Naive thymus-derived CD4-positive, alpha-beta T cell (primary cell): ENCODE results near the gene PYURF. TPM values are rescaled to one million over a fixed set of nuclear protein-coding genes. Genes with fewer than 3 reads are reported as not detected.

Source experiments
- ATAC-seq: fragments of 150-1000 bp; cut with Tn5 transposase; 2 replicates; pipeline ENCODE4 v1.10.0; 2021; ENCODE audit warnings: mild to moderate bottlenecking, moderate library complexity
- CTCF ChIA-PET: fragments of 350-600 bp; sonication (Branson Sonifier 250); formaldehyde crosslinking; loops from one replicate; lab custom pipeline; 2021; ENCODE audit warnings: antibody characterized with exemption; lab: Charles Lee
- POLR2A ChIA-PET: fragments of 350-600 bp; sonication (Branson Sonifier 250); formaldehyde crosslinking; loops from one replicate; lab custom pipeline; 2021; ENCODE audit warnings: antibody characterized with exemption, inconsistent platforms; lab: Charles Lee
- DNase-seq, 9 donors: peaks; one replicate each; pipeline versions ENCODE4 v3.0.0 to v3.0.0-alpha.2; 2020 to 2022; ENCODE audit warnings: mixed read lengths in 1 of 9
- H3K27ac ChIP-seq: one replicate; pipeline ENCODE4 v1.7.0; 2013; ENCODE audit warnings: mild to moderate bottlenecking, low read depth, low read length, moderate library complexity
- H3K27me3 ChIP-seq, 2 donors: one replicate each; pipeline ENCODE4 v1.7.0; 2013; ENCODE audit warnings: low read length in 2 of 2, mild to moderate bottlenecking in 2 of 2, moderate library complexity in 2 of 2; ENCODE audit not compliant: control insufficient read depth in 2 of 2, insufficient read depth in 2 of 2
- H3K36me3 ChIP-seq, 3 experiments: 1 replicate in 2 of 3; 2 replicates in 1 of 3; pipeline ENCODE4 v1.7.0; 2013; ENCODE audit warnings: low read length in 3 of 3, mild to moderate bottlenecking in 3 of 3, moderate library complexity in 1 of 3; ENCODE audit not compliant: insufficient read depth in 3 of 3, control insufficient read depth in 2 of 3
- H3K4me1 ChIP-seq, 2 donors: one replicate each; pipeline ENCODE4 v1.7.0; 2013; ENCODE audit warnings: low read length in 2 of 2, mild to moderate bottlenecking in 2 of 2, moderate library complexity in 1 of 2; ENCODE audit not compliant: control insufficient read depth in 2 of 2, insufficient read depth in 2 of 2
- H3K4me3 ChIP-seq: 2 replicates; pipeline ENCODE4 v1.7.0; 2013; ENCODE audit warnings: mild to moderate bottlenecking, low read length
- H3K9me3 ChIP-seq, 3 experiments: 1 replicate in 2 of 3; 2 replicates in 1 of 3; pipeline ENCODE4 v1.7.0; 2013; ENCODE audit warnings: low read length in 3 of 3; ENCODE audit not compliant: control insufficient read depth in 2 of 3
- H3K27ac Mint-ChIP-seq, 9 donors: one replicate each; pipeline ENCODE4 v1.8.0; 2020 to 2022; ENCODE audit warnings: mixed read lengths in 9 of 9, mild to moderate bottlenecking in 8 of 9, moderate library complexity in 5 of 9, inconsistent platforms in 2 of 9
- H3K27me3 Mint-ChIP-seq, 5 donors: one replicate each; pipeline ENCODE4 v1.8.0; 2021 to 2022; ENCODE audit warnings: mixed read lengths in 5 of 5, mild to moderate bottlenecking in 1 of 5
- H3K36me3 Mint-ChIP-seq, 5 donors: one replicate each; pipeline ENCODE4 v1.8.0; 2020 to 2022; ENCODE audit warnings: mixed read lengths in 5 of 5, mild to moderate bottlenecking in 3 of 5, inconsistent platforms in 1 of 5
- H3K4me1 Mint-ChIP-seq, 7 donors: one replicate each; pipeline ENCODE4 v1.8.0; 2020 to 2022; ENCODE audit warnings: mixed read lengths in 7 of 7, mild to moderate bottlenecking in 3 of 7, inconsistent platforms in 1 of 7
- H3K4me3 Mint-ChIP-seq, 10 donors: one replicate each; pipeline ENCODE4 v1.8.0; 2020 to 2022; ENCODE audit warnings: mild to moderate bottlenecking in 10 of 10, mixed read lengths in 10 of 10, moderate library complexity in 6 of 10, inconsistent platforms in 2 of 10
- H3K9me3 Mint-ChIP-seq, 11 donors: one replicate each; pipeline ENCODE4 v1.8.0; 2020 to 2022; ENCODE audit warnings: mixed read lengths in 11 of 11, mild to moderate bottlenecking in 4 of 11, inconsistent platforms in 1 of 11, moderate library complexity in 1 of 11
- intact Hi-C, 2 donors: fragments of 100-400 bp; cut with micrococcal nuclease; formaldehyde crosslinking; loops; one replicate each; pipeline ENCODE4 v1.15.1; 2023
- polyA plus RNA-seq, 2 donors: library from polyadenylated mRNA; unstranded; fragments of 300-500 nt; fragmentation: Illumina TruSeq; gene quantifications; one replicate each; pipeline ENCODE4 v1.2.3, GENCODE V29; 2021
- total RNA-seq, 6 experiments: library from RNA in 5 of 6; stranded (reverse) in 5 of 6; gene quantifications; 1 replicate in 5 of 6; 2 replicates in 1 of 6; pipeline ENCODE4 v1.2.3 and lab custom pipeline; 2021 to 2026

Gene PYURF
- total and polyA plus RNA-seq, 7 experiments from 2014 or later: 33.0 to 270 (median 50.7) TPM

GRCh38 chr4:88526221-88526815 is 2.7 kb upstream of the PYURF start:
- Histone ChIP-seq H3K36me3 (peaks cover 0 to 7% (median 0%) of the 10 kb centered on the region in 3 experiments), H3K27me3 (no peaks in the 10 kb centered on the region), H3K4me3 (no peak overlapping the region), H3K9me3 (no peaks in the 10 kb centered on the region), H3K27ac (no peak overlapping the region), H3K4me1 (peaks cover 10 to 19% of the 10 kb centered on the region in 2 donors)
- ChIA-PET CTCF (interaction anchor here (0.5 to 2.6 kb wide), 9 partner anchors 9 to 497 kb away, joined by 3 to 15 read pairs (median 4); no protein-coding TSS in a partner anchor), POLR2A (interaction anchor here (0.7 kb wide), 1 partner anchor 67 kb away, joined by 3 read pairs; no protein-coding TSS in a partner anchor)
- ATAC-seq (no peak), DNase-seq (peak in 6 of 9 donors; percentile 18 to 57 (median 48))
- H3K4me1 Mint-ChIP-seq: peaks cover 0 to 50% (median 45%) of the 10 kb centered on the region in 7 donors
- H3K27me3 Mint-ChIP-seq: no peaks in the 10 kb centered on the region
- H3K27ac Mint-ChIP-seq: peak overlapping the region in 8 of 9 donors; percentile 4 to 96 (median 66)
- H3K4me3 Mint-ChIP-seq: peak overlapping the region in 7 of 10 donors; percentile 0 to 56 (median 10)
- H3K9me3 Mint-ChIP-seq: no peaks in the 10 kb centered on the region
- intact Hi-C loops: loop anchor here (1.0 to 10.0 kb wide), 12 partner anchors 13 to 1302 kb away; partner anchors contain the start of genes GPRIN3 (in 1 of the 2), KLHL8 (in 1 of the 2) and TIGD2 (in 1 of the 2)
- H3K36me3 Mint-ChIP-seq: peaks cover 0 to 3% (median 0%) of the 10 kb centered on the region in 5 donors

- Histone ChIP-seq H3K27me3 (no peaks in the 10 kb centered on the region), H3K27ac (peak overlapping the region; percentile 79), H3K4me1 (peaks cover 10 to 19% of the 10 kb centered on the region in 2 donors), H3K9me3 (no peaks in the 10 kb centered on the region), H3K36me3 (peaks cover 0 to 7% (median 0%) of the 10 kb centered on the region in 3 experiments), H3K4me3 (peak overlapping the region; percentile 75)
- CTCF ChIA-PET: interaction anchor here (0.5 to 1.8 kb wide), 9 partner anchors 9 to 500 kb away, joined by 3 to 9 read pairs (median 3); no protein-coding TSS in a partner anchor
- Mint-ChIP-seq H3K9me3 (no peaks in the 10 kb centered on the region), H3K27me3 (no peaks in the 10 kb centered on the region), H3K36me3 (peaks cover 0 to 7% (median 0%) of the 10 kb centered on the region in 5 donors), H3K27ac (peak overlapping the region; percentile 76 to 96 (median 90)), H3K4me3 (peak overlapping the region; percentile 87 to 98 (median 92)), H3K4me1 (peaks cover 0 to 56% (median 48%) of the 10 kb centered on the region in 7 donors)
- POLR2A ChIA-PET: interaction anchor here (0.5 to 1.4 kb wide), 4 partner anchors 12 to 143 kb away, joined by 3 to 6 read pairs (median 3); partner anchors contain the start of gene HERC5
- intact Hi-C loops: loop anchor here (5.0 to 10.0 kb wide), 4 partner anchors 421 to 1299 kb away; partner anchors contain the start of genes GPRIN3 (in 1 of the 2), KLHL8 (in 1 of the 2) and PKD2 (in 1 of the 2)
- DNase-seq (no peak), ATAC-seq (no peak)
These were observed 595 bp upstream of the PYURF start for GRCh38 chr4:88524171-88524570.

GRCh38 chr4:88522702-88523324 is 763 bp downstream of the PYURF start:
- intact Hi-C loops: loop anchor here (1.0 to 10.0 kb wide), 10 partner anchors 66 to 1298 kb away; partner anchors contain the start of genes HERC3 (in 2 of the 2), HERC5 (in 2 of the 2), GPRIN3 (in 1 of the 2) and KLHL8 (in 1 of the 2)
- no peaks in the 10 kb centered on the region for H3K27me3 Mint-ChIP-seq

GRCh38 chr4:88518911-88519310 is 4.7 kb downstream of the PYURF start:
- H3K27ac Mint-ChIP-seq: peak overlapping the region in 1 of 9 donors; percentile 47
- intact Hi-C loops: loop anchor here in 1 of 2 donors (5.0 kb wide), 1 partner anchor 662 kb away; no protein-coding TSS in a partner anchor

More at GRCh38 chr4:88522702-88523324, 763 bp downstream of the PYURF start:
- Mint-ChIP-seq H3K9me3 (no peaks in the 10 kb centered on the region), H3K4me1 (peaks cover 0 to 55% (median 48%) of the 10 kb centered on the region in 7 donors), H3K36me3 (peaks cover 0 to 7% (median 0%) of the 10 kb centered on the region in 5 donors), H3K27ac (peak overlapping the region; percentile 88 to 97 (median 93)), H3K4me3 (peak overlapping the region; percentile 88 to 98 (median 92))
- ChIA-PET CTCF (interaction anchor here (0.8 to 1.6 kb wide), 3 partner anchors 17 to 304 kb away, joined by 3 to 5 read pairs (median 3); no protein-coding TSS in a partner anchor), POLR2A (interaction anchor here (0.9 to 1.4 kb wide), 2 partner anchors 66 to 291 kb away, joined by 3 to 6 read pairs; partner anchors contain the start of gene HERC5)
- H3K9me3 ChIP-seq: no peaks in the 10 kb centered on the region
- H3K27ac ChIP-seq: peak overlapping the region; percentile 79
- DNase-seq: peak in 6 of 9 donors; percentile 13 to 34 (median 20)
- ATAC-seq: peak; percentile 23
- no peaks in the 10 kb centered on the region for H3K27me3 ChIP-seq
- H3K36me3 ChIP-seq: peaks cover 0 to 7% (median 0%) of the 10 kb centered on the region in 3 experiments
- peak overlapping the region; percentile 75 for H3K4me3 ChIP-seq
- peaks cover 10 to 19% of the 10 kb centered on the region in 2 donors for H3K4me1 ChIP-seq

GRCh38 chr4:88517825-88518224 is 5.8 kb downstream of the PYURF start:
- Mint-ChIP-seq H3K27ac (no peak overlapping the region), H3K4me3 (no peak overlapping the region), H3K4me1 (peaks cover 0 to 22% (median 17%) of the 10 kb centered on the region in 7 donors), H3K36me3 (peaks cover 0 to 7% (median 0%) of the 10 kb centered on the region in 5 donors), H3K27me3 (peaks cover 0 to 1% (median 0%) of the 10 kb centered on the region in 5 donors), H3K9me3 (no peaks in the 10 kb centered on the region)
- H3K27me3 ChIP-seq: no peaks in the 10 kb centered on the region
- H3K4me3 ChIP-seq: no peak overlapping the region
- peaks cover 6 to 10% of the 10 kb centered on the region in 2 donors for H3K4me1 ChIP-seq
- DNase-seq (no peak), ATAC-seq (no peak)
- H3K27ac ChIP-seq: no peak overlapping the region
- no peaks in the 10 kb centered on the region for H3K9me3 ChIP-seq
- intact Hi-C loops: loop anchor here in 1 of 2 donors (5.0 kb wide), 1 partner anchor 661 kb away; no protein-coding TSS in a partner anchor
- POLR2A ChIA-PET: interaction anchor here (0.6 kb wide), 1 partner anchor 63 kb away, joined by 3 read pairs; no protein-coding TSS in a partner anchor
- CTCF ChIA-PET: interaction anchor here (0.8 to 3.1 kb wide), 5 partner anchors 9 to 303 kb away, joined by 3 to 8 read pairs (median 4); no protein-coding TSS in a partner anchor
- H3K36me3 ChIP-seq: no peaks in the 10 kb centered on the region

More at GRCh38 chr4:88518911-88519310, 4.7 kb downstream of the PYURF start:
- Histone ChIP-seq H3K9me3 (no peaks in the 10 kb centered on the region), H3K4me1 (peaks cover 6 to 12% of the 10 kb centered on the region in 2 donors), H3K36me3 (peaks cover 0 to 7% (median 0%) of the 10 kb centered on the region in 3 experiments), H3K27ac (no peak overlapping the region), H3K4me3 (no peak overlapping the region), H3K27me3 (no peaks in the 10 kb centered on the region)
- H3K4me3 Mint-ChIP-seq: no peak overlapping the region
- ATAC-seq: no peak
- peaks cover 0 to 7% (median 0%) of the 10 kb centered on the region in 5 donors for H3K36me3 Mint-ChIP-seq
- ChIA-PET CTCF (interaction anchor here (0.7 to 3.1 kb wide), 4 partner anchors 8 to 307 kb away, joined by 3 to 8 read pairs (median 4); no protein-coding TSS in a partner anchor), POLR2A (interaction anchor here (0.7 kb wide), 1 partner anchor 166 kb away, joined by 3 read pairs; no protein-coding TSS in a partner anchor)
- no peak for DNase-seq
- H3K9me3 Mint-ChIP-seq: no peaks in the 10 kb centered on the region
- H3K27me3 Mint-ChIP-seq: no peaks in the 10 kb centered on the region
- peaks cover 0 to 23% (median 18%) of the 10 kb centered on the region in 7 donors for H3K4me1 Mint-ChIP-seq
